ENCODE data around the gene SERP1. TPM values are rescaled to one million over a fixed set of nuclear protein-coding genes. Genes with fewer than 3 reads are reported as not detected.
"Not testable (repeated sequence)": the region's sequence is repeated elsewhere in the genome, so short reads cannot be mapped to it uniquely, and the experiment has no call there.

SERP1 gene
- total and polyA plus RNA-seq, 10 donors = 64.0 to 441 (median 101) TPM

DNA sequence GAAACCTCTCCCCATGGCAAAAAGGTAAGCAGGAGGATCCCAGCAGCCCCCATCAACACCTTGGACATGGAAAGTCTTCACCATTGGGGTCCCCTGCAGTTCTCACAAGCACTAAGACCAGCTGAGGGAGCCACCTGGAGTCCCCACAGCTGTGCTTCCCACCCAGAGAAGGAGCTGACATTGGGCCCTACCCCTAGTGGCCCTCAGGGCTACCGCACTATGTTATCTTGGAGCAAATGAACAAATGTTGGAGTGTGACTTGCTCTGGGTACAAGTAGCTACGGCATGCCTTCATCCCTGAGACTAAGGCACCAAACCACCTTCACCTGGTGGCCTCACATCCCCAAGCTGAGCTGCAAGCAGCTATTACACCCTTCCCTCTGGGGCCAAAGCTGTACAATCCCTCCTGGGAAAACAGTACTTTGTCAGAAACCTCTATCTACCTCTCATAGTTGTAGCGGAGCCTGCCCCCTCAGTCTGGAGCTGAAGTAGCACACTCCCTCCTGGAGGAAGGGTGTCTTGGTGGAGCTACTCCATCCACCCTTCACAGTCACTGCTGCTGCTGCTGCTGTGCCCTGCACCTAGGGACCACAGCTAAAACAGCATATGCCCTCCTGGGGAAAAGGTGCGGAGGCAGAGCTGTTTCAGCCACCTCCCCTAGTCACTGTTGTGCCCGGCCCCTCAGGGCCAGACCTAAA lies 42.7 kb downstream of the SERP1 start:
- no peaks in the 10 kb centered on the region for H3K36me3 ChIP-seq
- no peak overlapping the region for H3K27ac ChIP-seq
- no peak for DNase-seq
- peaks cover 0 to 26% (median 13%) of the 10 kb centered on the region in 8 donors for H3K9me3 ChIP-seq
- intact Hi-C loops (cut with DNase I; ENCODE audit: low total_unique reads) = no loop called here
- TF ChIP-seq CTCF (IDR thresholded peaks at IDR 0.05 in 8 of 11, conservative IDR thresholded peaks at IDR 0.05 in 3 of 11) (no peak), POLR2AphosphoS5 (IDR thresholded peaks at IDR 0.05) (no peak), POLR2A (IDR thresholded peaks at IDR 0.05) (no peak)
- H3K4me3 ChIP-seq = no peak overlapping the region
- 91 to 98% (median 93%) methylated on average over 4 to 5 of the region's 5 CpGs for WGBS, 5 donors
- H3K27me3 ChIP-seq (replicated peaks in 1 of 7) = no peaks in the 10 kb centered on the region
- H3K4me1 ChIP-seq = no peaks in the 10 kb centered on the region

- H3K4me3 ChIP-seq; H3K36me3 ChIP-seq; H3K27me3 ChIP-seq (replicated peaks in 1 of 7); H3K4me1 ChIP-seq; DNase-seq; intact Hi-C loops (cut with DNase I; ENCODE audit: low total_unique reads); H3K27ac ChIP-seq: not testable (repeated sequence)
- WGBS, 5 donors = 90 to 100% (median 100%) methylated on average over 1 of the region's 1 CpG
- H3K9me3 ChIP-seq = peaks cover 0 to 17% (median 10%) of the 10 kb centered on the region in 8 donors
These were observed 45.3 kb downstream of the SERP1 start for GRCh38 chr3:150500960-150501359.

DNA sequence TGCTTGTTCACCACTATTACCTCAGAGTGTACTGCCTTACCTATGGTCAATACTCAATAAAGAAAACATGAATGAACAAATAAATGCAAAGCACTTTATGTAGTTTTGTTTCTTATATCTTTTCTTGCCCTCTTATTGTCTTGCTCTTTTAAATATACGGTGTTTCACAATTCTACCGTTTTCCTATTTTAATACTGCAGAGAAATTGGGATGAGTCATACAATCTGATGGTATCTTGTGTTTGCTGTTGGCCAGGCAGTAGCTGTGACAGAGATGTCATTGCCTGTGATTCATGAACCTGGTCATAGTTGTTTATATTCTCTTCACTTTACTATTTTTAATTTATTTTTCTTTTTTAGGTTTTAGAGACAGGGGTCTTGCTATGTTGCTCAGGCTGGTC lies 48.3 kb downstream of the SERP1 start:
- Histone ChIP-seq H3K9me3 (peaks cover 0 to 17% (median 10%) of the 10 kb centered on the region in 8 donors), H3K4me3 (no peak overlapping the region), H3K27me3 (replicated peaks in 1 of 7) (no peaks in the 10 kb centered on the region), H3K27ac (no peak overlapping the region), H3K36me3 (no peaks in the 10 kb centered on the region), H3K4me1 (peaks cover 0 to 12% (median 8%) of the 10 kb centered on the region in 6 donors)
- TF ChIP-seq POLR2AphosphoS5 (IDR thresholded peaks at IDR 0.05) (no peak), POLR2A (IDR thresholded peaks at IDR 0.05) (no peak)
- intact Hi-C loops (cut with DNase I; ENCODE audit: low total_unique reads) = loop anchor here (5.0 kb wide), 1 partner anchor 86 kb away; no protein-coding TSS in a partner anchor
- WGBS, 5 donors = 51 to 82% (median 72%) methylated on average over 2 of the region's 2 CpGs
- no peak for DNase-seq

DNA sequence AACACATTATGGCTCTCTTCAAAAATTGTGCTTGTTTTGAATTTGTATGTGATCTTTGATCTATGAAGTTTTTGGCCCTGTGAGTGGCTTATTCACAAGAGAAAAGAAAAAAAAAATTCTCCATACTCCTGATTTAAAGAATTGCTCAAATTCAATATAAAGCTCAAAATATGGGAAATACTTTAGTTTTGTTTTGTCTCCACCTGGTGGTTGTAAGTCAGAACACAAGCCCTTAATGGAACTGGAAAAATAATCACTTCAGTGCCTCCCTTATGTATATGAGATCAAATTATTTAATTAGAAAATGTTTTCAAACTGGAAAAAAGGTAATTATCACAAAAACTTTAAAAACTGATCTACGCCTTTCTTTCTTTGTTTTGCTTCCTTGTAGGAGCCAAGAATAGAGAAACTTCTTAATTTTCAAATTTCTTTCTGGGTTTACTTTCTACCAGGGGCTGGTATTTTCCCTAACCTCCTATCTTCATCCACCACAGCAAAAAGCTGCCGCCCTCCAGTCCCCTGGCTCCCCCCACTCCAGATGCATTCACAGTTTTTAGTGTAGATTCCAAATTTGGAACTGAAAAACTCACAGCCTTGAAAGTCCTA lies 50.6 kb downstream of the SERP1 start:
- DNase-seq = no peak
- Histone ChIP-seq H3K4me1 (peaks cover 0 to 12% (median 8%) of the 10 kb centered on the region in 6 donors), H3K9me3 (peaks cover 0 to 7% (median 3%) of the 10 kb centered on the region in 8 donors), H3K27ac (no peak overlapping the region), H3K36me3 (no peaks in the 10 kb centered on the region), H3K4me3 (no peak overlapping the region), H3K27me3 (replicated peaks in 1 of 7) (no peaks in the 10 kb centered on the region)
- 2 to 10% (median 5%) methylated on average over 2 of the region's 2 CpGs for WGBS, 5 donors
- intact Hi-C loops (cut with DNase I; ENCODE audit: low total_unique reads) = loop anchor here (2.0 to 5.0 kb wide), 2 partner anchors 83 to 209 kb away; no protein-coding TSS in a partner anchor
- TF ChIP-seq POLR2A (IDR thresholded peaks at IDR 0.05) (no peak), POLR2AphosphoS5 (IDR thresholded peaks at IDR 0.05) (no peak), CTCF (IDR thresholded peaks at IDR 0.05 in 8 of 11, conservative IDR thresholded peaks at IDR 0.05 in 3 of 11) (peak; percentile 66 to 88 (median 84))

GRCh38 chr3:150495149-150495548 lies 51.1 kb downstream of the SERP1 start:
- H3K4me3 ChIP-seq = no peak overlapping the region
- peak overlapping the region in 1 of 8 donors; percentile 14 for H3K27ac ChIP-seq
- intact Hi-C loops (cut with DNase I; ENCODE audit: low total_unique reads) = loop anchor here (2.0 to 5.0 kb wide), 2 partner anchors 83 to 208 kb away; no protein-coding TSS in a partner anchor
- no peak for TF ChIP-seq CTCF (IDR thresholded peaks at IDR 0.05 in 8 of 11, conservative IDR thresholded peaks at IDR 0.05 in 3 of 11)
- TF ChIP-seq POLR2A (IDR thresholded peaks at IDR 0.05) = no peak
- no peak for TF ChIP-seq POLR2AphosphoS5 (IDR thresholded peaks at IDR 0.05)
- peaks cover 0 to 2% (median 0%) of the 10 kb centered on the region in 8 donors for H3K9me3 ChIP-seq
- WGBS, 5 donors = 71 to 84% (median 80%) methylated on average over 1 of the region's 1 CpG
- no peak for DNase-seq
- H3K36me3 ChIP-seq = no peaks in the 10 kb centered on the region
- peaks cover 0 to 12% (median 8%) of the 10 kb centered on the region in 6 donors for H3K4me1 ChIP-seq
- H3K27me3 ChIP-seq (replicated peaks in 1 of 7) = no peaks in the 10 kb centered on the region
